HAP-1 (cell line): ENCODE measurements around the gene VPS37B.

Experiments used
- DNase-seq, 2 experiments: peaks; one replicate each; pipeline ENCODE4 v3.0.0-alpha.2; 2016 to 2020; ENCODE audit warnings: low spot score in 2 of 2
- H3K27me3 ChIP-seq: fragments of 250-450 bp; sonication (Bioruptor Pico); 2 replicates; pipeline ENCODE4 v1.5.1; 2020; ENCODE audit warnings: low read depth, mild to moderate bottlenecking, moderate library complexity
- H3K36me3 ChIP-seq: fragments of 250-450 bp; sonication (Bioruptor Pico); replicated peaks from 2 replicates; pipeline ENCODE4 v1.5.1; 2020; ENCODE audit warnings: mild to moderate bottlenecking
- H3K4me1 ChIP-seq: fragments of 250-450 bp; sonication (Bioruptor Pico); 2 replicates; pipeline ENCODE4 v1.5.1; 2020; ENCODE audit warnings: mild to moderate bottlenecking
- H3K4me3 ChIP-seq: fragments of 250-450 bp; sonication (Bioruptor Pico); 2 replicates; pipeline ENCODE4 v1.5.1; 2020; ENCODE audit warnings: mild to moderate bottlenecking, moderate library complexity
- H3K9me3 ChIP-seq: fragments of 250-450 bp; sonication (Bioruptor Pico); 2 replicates; pipeline ENCODE4 v1.5.1; 2020; ENCODE audit warnings: mild to moderate bottlenecking, moderate library complexity
- in situ Hi-C: fragments of 300-500 bp; cut with MboI; formaldehyde crosslinking; loops from 3 replicates; pipeline ENCODE4 v1.14.3; 2020; ENCODE audit warnings: low sequenced_read_pairs, inconsistent platforms, mixed read lengths

The VPS37B gene

DNA sequence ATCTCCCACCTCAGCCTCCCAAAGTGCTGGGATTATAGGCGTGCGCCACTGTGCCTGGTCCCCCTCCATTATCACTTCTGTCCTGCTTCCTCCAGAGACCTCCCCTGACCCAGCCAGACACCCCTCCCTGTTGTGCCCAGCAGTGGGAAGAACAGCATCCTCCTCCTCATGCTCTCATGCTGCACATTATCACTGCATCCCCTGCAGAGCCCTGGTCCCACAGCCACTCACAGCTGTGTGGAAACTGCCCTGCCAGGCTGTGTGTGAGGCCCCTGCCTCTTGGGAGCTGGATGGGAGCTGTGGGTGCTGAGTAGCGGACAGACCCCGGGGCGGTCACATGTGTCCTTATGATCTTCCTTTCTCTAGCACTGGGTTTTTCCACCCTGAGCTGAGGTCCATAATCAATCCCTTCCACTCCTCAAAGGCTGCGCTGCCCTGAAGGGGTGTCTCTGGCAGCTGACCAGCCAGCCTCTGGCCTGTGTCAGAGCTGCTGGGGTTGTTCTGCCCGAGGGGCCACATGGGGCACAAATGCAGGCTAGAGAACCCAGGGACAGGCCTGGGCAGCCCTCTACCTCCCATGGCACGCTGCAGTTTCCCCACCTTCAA is 51.5 kb downstream of the VPS37B start:
- no peaks in the 10 kb centered on the region for H3K36me3 ChIP-seq
- H3K27me3 ChIP-seq = no peaks in the 10 kb centered on the region
- H3K4me3 ChIP-seq = no peak overlapping the region
- no peaks in the 10 kb centered on the region for H3K9me3 ChIP-seq
- no peaks in the 10 kb centered on the region for H3K4me1 ChIP-seq
- DNase-seq = no peak
- in situ Hi-C loops = no loop called here

DNA sequence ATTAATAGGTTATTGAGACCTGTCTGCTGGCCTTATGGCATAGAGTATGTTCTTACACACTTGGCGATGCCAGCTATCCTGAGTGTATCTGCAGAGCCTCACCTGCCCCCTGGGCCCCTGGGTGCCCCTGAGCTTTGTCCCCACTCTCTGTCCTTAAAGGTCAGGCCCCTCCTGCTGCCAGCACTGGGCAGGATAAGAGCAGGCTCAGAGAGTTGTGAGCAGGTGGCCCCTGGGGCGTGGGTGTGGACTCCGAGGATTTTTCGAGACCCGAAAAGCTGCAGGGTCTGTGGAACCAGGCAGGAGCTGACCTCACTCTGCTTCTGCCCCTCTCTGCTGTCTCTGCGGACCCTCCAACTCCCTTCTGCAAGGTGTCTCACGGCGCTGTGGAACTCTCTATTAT is 52.5 kb downstream of the VPS37B start:
- no peak for DNase-seq
- Histone ChIP-seq H3K36me3 (no peaks in the 10 kb centered on the region), H3K27me3 (no peaks in the 10 kb centered on the region), H3K9me3 (no peaks in the 10 kb centered on the region), H3K4me3 (no peak overlapping the region), H3K4me1 (peaks cover under 1% of the 10 kb centered on the region; the same call in 1 of the 2 replicates)
- in situ Hi-C loops = no loop called here

- Histone ChIP-seq H3K4me3 (no peak overlapping the region), H3K27me3 (no peaks in the 10 kb centered on the region), H3K4me1 (peaks cover 7% of the 10 kb centered on the region), H3K36me3 (no peaks in the 10 kb centered on the region), H3K9me3 (no peaks in the 10 kb centered on the region)
- in situ Hi-C loops = no loop called here
- no peak for DNase-seq
Observed at GRCh38 chr12:122842505-122843405, 53.2 kb downstream of the VPS37B start.

- in situ Hi-C loops = no loop called here
- DNase-seq = no peak
- H3K36me3 ChIP-seq = 0 out of 2 replicates have a peak, but pooled peaks cover 2% of the 10 kb centered on the region
- H3K4me3 ChIP-seq = no peak overlapping the region
- peaks cover 16% of the 10 kb centered on the region for H3K4me1 ChIP-seq
- H3K27me3 ChIP-seq = no peaks in the 10 kb centered on the region
- H3K9me3 ChIP-seq = no peaks in the 10 kb centered on the region
Observed at GRCh38 chr12:122841544-122842321, 54.2 kb downstream of the VPS37B start.

DNA sequence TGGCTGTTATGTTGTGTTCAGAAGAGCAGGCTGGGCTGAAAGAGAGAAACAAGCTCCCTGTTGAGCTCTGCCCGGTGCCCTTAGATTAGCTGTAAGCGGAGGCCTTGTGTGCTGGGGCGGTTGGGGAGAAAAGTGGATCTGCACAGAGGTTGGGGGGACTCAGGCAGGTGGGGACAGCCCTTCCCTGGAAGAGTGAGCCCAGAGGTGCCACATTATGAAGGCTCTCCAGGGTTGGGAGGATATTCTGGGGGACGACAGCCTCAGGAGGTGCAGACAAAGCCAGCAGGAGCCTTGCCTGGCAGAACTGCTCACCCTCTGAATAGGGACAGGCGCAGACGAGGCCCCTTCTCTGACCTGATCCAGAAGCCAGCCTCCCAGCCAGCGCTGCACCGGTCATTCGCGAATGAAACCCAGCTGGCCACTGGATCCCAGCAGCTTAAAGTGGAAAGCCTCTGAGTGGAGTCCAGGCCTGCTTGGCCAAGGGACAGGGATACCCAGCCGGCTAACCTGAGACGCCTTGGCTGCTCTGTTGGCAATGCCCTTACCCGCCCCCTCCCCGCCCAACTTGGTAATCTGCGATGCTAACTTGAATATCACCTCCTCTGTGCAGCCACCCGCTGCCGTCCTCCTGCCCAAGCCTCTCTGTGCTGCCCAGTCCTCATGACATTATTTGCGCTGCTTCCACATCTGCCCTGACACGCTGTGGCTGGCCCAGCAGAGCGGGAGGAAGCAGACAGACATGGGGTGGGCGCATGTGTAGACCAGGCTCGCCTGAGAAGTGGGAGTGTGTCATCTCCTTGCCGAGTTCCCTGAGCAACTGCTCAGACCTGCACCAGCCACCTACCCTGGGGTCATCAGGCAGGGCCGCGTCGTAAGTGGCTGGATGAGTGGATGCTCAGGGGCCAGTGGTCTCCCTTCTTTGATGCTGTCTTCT is 55.1 kb downstream of the VPS37B start:
- in situ Hi-C loops = no loop called here
- Histone ChIP-seq H3K4me3 (no peak overlapping the region), H3K36me3 (0 out of 2 replicates have a peak, but pooled peaks cover 2% of the 10 kb centered on the region), H3K27me3 (no peaks in the 10 kb centered on the region), H3K4me1 (peaks cover 18% of the 10 kb centered on the region), H3K9me3 (no peaks in the 10 kb centered on the region)
- peak in 1 of 2 experiments; percentile 0 for DNase-seq

DNA sequence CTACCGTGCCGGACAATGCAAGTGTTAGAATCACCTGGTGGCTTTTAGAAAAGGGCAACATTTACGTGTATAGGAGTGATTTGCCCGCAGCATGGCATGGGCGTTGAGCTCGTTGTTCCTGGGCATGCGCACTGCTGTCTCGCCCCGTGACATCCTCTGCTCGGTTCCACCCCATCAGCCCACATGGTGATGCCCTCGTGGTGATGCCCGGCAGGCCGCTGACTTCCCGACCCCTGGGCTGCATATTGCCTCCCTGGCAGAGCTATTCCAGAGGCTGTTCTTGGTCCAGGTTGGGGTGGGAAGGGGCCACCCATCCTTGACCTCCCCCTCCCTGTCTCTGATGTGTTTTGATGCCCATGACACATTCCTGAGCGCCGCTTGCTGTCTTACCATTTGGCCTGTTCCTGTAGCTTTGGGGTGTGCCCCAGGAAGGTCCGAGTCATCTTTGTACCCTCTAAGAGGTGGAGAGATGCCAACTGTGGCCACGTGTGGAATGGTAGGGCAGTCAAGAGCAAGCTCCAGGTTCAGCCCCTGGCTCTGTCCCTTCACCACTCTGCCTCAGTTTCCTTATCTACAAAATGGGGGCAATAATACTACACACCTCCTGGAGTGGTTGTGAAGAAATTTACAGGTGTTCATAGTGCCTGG is 55.9 kb downstream of the VPS37B start:
- in situ Hi-C loops = no loop called here
- H3K4me3 ChIP-seq = no peak overlapping the region
- no peaks in the 10 kb centered on the region for H3K9me3 ChIP-seq
- peaks cover 18% of the 10 kb centered on the region for H3K4me1 ChIP-seq
- no peak for DNase-seq
- no peaks in the 10 kb centered on the region for H3K27me3 ChIP-seq
- H3K36me3 ChIP-seq = 0 out of 2 replicates have a peak, but pooled peaks cover 2% of the 10 kb centered on the region

DNA sequence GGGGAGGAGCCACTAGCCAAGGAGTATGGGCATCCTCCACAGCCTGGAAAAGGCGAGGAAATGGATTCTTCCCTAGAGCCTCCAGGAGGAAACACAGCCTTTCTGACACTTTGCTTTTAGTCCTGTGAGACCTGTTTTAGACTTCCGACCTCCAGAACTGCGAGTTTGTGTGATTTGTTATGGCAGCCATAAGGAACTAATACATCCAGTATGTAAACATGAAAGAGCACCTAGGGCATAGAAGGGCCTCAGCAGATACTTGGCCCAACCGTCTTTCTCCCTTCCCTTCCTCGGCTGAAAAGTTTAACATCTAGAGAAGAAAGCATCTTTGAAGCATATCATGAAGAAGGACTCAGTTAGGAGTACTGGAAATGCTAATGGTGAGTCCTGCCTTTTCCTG is 57.1 kb downstream of the VPS37B start:
- Histone ChIP-seq H3K4me1 (peaks cover 23% of the 10 kb centered on the region), H3K36me3 (0 out of 2 replicates have a peak, but pooled peaks cover 2% of the 10 kb centered on the region), H3K27me3 (no peaks in the 10 kb centered on the region), H3K4me3 (no peak overlapping the region), H3K9me3 (no peaks in the 10 kb centered on the region)
- in situ Hi-C loops = no loop called here
- DNase-seq = no peak

- Histone ChIP-seq H3K4me3 (no peak overlapping the region), H3K36me3 (0 out of 2 replicates have a peak, but pooled peaks cover 2% of the 10 kb centered on the region), H3K9me3 (no peaks in the 10 kb centered on the region), H3K27me3 (no peaks in the 10 kb centered on the region), H3K4me1 (peaks cover 23% of the 10 kb centered on the region)
- in situ Hi-C loops = no loop called here
- DNase-seq = peak; percentile 57 to 67
Observed at GRCh38 chr12:122837306-122838265, 58.3 kb downstream of the VPS37B start.

- no peaks in the 10 kb centered on the region for H3K27me3 ChIP-seq
- peak; percentile 26 to 35 for DNase-seq
- in situ Hi-C loops = no loop called here
Observed at GRCh38 chr12:122836027-122836921, 59.6 kb downstream of the VPS37B start.

GRCh38 chr12:122835750-122836026 is 60.2 kb downstream of the VPS37B start:
- peak in 1 of 2 experiments; percentile 37 for DNase-seq
- Histone ChIP-seq H3K36me3 (0 out of 2 replicates have a peak, but pooled peaks cover 2% of the 10 kb centered on the region), H3K4me3 (peak overlapping the region; percentile 54), H3K4me1 (peaks cover 23% of the 10 kb centered on the region), H3K27me3 (no peaks in the 10 kb centered on the region), H3K9me3 (no peaks in the 10 kb centered on the region)
- in situ Hi-C loops = no loop called here

More at GRCh38 chr12:122836027-122836921, 59.6 kb downstream of the VPS37B start:
- peak overlapping the region; percentile 54 for H3K4me3 ChIP-seq
- no peaks in the 10 kb centered on the region for H3K9me3 ChIP-seq
- H3K4me1 ChIP-seq = peaks cover 23% of the 10 kb centered on the region
- H3K36me3 ChIP-seq = 0 out of 2 replicates have a peak, but pooled peaks cover 2% of the 10 kb centered on the region
